Mucosa of rectum (tissue), 2 donors: Measurements from ENCODE around the gene RFTN2.
"Not testable (repeated sequence)": the region's sequence is repeated elsewhere in the genome, so short reads cannot be mapped to it uniquely, and the experiment has no call there.

ENCODE experiments used
- H3K27ac ChIP-seq, 2 donors: one replicate each; pipeline ENCODE4 v1.7.0; 2013; ENCODE audit warnings: inconsistent platforms in 2 of 2, low read depth in 2 of 2, low read length in 2 of 2
- H3K27me3 ChIP-seq, 2 donors: one replicate each; pipeline ENCODE4 v1.7.0; 2013; ENCODE audit warnings: low read length in 2 of 2; ENCODE audit not compliant: control insufficient read depth in 2 of 2, insufficient read depth in 2 of 2
- H3K36me3 ChIP-seq, 2 donors: one replicate each; pipeline ENCODE4 v1.7.0; 2013; ENCODE audit warnings: low read length in 2 of 2; ENCODE audit not compliant: control insufficient read depth in 2 of 2, insufficient read depth in 2 of 2
- H3K4me1 ChIP-seq, 2 donors: one replicate each; pipeline ENCODE4 v1.7.0; 2013; ENCODE audit warnings: low read length in 2 of 2, mild to moderate bottlenecking in 1 of 2; ENCODE audit not compliant: control insufficient read depth in 2 of 2, insufficient read depth in 2 of 2
- H3K4me3 ChIP-seq, 2 donors: one replicate each; pipeline ENCODE4 v1.7.0; 2013; ENCODE audit warnings: low read length in 2 of 2
- H3K9ac ChIP-seq, 2 donors: one replicate each; pipeline ENCODE4 v1.7.0; 2013; ENCODE audit warnings: low read length in 2 of 2, low read depth in 1 of 2, mild to moderate bottlenecking in 1 of 2
- H3K9me3 ChIP-seq, 2 donors: one replicate each; pipeline ENCODE4 v1.7.0; 2013; ENCODE audit warnings: low read length in 2 of 2; ENCODE audit not compliant: control insufficient read depth in 2 of 2
- donor health status: healthy.
- donor health status: Normal muscosa, but diverticular disease.

Gene RFTN2, protein sequence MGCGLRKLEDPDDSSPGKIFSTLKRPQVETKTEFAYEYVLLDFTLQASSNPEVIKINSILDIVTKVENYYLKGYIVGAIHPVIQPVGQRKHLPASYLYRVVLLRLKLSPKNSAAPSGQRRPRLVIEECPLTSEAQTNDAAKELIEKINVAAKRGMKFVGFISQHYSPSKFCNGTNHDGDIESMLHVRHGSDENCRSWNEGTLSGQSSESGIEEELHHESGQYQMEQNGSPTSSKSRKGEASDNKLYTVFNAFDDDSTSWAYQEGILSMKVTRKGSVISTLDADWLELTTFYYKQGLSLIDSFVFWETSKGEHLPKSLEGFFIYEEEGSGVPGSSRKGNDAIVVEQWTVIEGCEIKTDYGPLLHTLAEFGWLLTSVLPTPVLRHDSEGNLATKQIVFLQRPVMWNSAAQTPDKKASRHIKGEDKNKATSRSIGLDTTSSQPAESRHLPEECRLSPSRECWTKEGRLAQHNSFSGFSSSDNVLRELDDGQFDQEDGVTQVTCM

DNA sequence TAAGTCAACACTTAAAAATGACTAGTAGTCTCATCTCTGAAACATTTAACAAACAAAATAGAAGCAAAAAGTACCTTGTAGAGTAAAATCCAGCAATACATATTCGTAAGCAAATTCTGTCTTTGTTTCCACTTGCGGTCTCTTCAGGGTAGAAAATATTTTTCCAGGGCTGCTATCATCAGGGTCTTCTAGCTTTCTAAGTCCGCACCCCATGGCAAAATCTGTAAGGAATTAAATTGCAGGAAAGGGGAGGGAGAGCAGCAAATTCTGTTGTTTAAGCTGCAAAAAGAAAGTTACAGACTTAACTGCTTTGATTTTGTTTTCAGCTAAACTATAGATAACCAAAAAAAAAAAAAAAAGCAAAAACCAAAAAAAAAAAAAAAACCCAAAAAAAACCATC, at the start of gene RFTN2:
Gene RFTN2, minus strand, starts transcription at position 342 of the 400 bp plus-strand sequence. Its CDS starts 129 bp downstream, at position 213.
- Histone ChIP-seq H3K4me1 (no peaks in the 10 kb centered on the region), H3K27ac (peak within 1 kb of the TSS in 1 of 2 donors; percentile 13), H3K9me3 (no peaks in the 10 kb centered on the region), H3K36me3 (no peaks in the 10 kb centered on the region), H3K27me3 (no peaks in the 10 kb centered on the region), H3K9ac (peak within 1 kb of the TSS; percentile 19 to 27), H3K4me3 (peak within 1 kb of the TSS; percentile 53 to 63)

DNA sequence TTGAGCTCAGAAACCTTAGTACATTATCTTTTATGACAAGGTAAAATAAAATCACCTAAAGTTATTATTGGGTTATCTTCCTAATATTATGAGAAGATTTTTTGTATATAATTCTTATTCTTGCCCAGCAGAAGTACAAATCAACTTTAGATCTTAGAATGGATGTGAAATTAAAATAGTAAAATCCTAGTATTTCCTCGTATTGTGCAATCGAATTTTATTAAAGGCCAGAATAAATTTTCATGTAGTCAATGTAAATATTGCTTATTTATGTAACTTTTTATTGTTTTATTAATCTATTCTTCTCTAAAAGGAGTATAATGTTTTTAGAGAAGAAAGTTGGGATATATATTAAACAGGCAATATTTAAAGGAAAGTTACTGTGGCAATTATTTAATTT, 42.5 kb upstream of the RFTN2 start:
- no peaks in the 10 kb centered on the region for H3K27me3 ChIP-seq
- H3K9me3 ChIP-seq: no peaks in the 10 kb centered on the region
- no peaks in the 10 kb centered on the region for H3K4me1 ChIP-seq
- H3K36me3 ChIP-seq: peaks cover 0 to 3% of the 10 kb centered on the region in 2 donors
- H3K27ac ChIP-seq: no peak overlapping the region
- H3K4me3 ChIP-seq: no peak overlapping the region
- no peak overlapping the region for H3K9ac ChIP-seq

DNA sequence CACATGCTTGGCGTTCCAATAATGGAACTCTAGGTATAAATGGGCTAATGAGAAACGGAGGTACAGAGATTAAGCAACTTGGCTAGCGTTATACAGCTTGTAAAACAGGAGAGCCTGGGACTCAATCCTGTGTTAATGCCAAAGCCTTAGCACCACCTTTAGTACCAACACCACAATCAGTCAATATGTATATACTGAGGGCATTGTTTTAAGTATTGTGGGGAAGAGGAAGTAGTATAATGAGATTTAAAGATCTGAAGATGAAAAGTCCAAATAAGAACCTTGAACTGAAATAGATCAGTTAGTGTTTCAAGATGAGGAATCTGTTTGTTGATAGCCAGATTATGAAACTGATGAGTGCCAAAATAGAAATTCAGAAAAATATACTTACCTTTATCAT, 37.9 kb upstream of the RFTN2 start:
- no peaks in the 10 kb centered on the region for H3K9me3 ChIP-seq
- peaks cover 0 to 4% of the 10 kb centered on the region in 2 donors for H3K4me1 ChIP-seq
- H3K27ac ChIP-seq: no peak overlapping the region
- no peaks in the 10 kb centered on the region for H3K27me3 ChIP-seq
- no peak overlapping the region for H3K4me3 ChIP-seq
- no peak overlapping the region for H3K9ac ChIP-seq
- peaks cover 0 to 10% of the 10 kb centered on the region in 2 donors for H3K36me3 ChIP-seq

DNA sequence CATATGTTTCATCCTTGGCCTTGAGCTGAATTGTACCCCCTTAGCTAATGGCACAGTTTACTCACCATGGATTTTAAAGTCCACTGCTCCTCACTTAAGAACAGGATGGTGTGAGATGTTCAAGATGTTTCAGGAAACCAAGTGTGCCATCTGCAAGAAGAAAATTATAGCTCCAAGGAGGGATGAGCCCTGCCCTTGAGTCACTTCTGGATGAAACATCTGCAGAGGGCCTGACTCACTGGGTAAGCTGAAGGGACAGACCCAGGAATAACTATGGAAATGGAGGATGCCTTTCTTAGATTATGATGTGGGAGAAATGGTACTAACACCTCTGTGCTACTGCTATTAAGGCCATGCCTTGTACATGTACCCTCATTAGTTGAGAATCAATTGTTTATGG, 36.2 kb upstream of the RFTN2 start:
- Histone ChIP-seq H3K4me3 (no peak overlapping the region), H3K9me3 (no peaks in the 10 kb centered on the region), H3K36me3 (peaks cover 0 to 10% of the 10 kb centered on the region in 2 donors), H3K27me3 (no peaks in the 10 kb centered on the region), H3K4me1 (peaks cover 12 to 16% of the 10 kb centered on the region in 2 donors), H3K9ac (no peak overlapping the region), H3K27ac (no peak overlapping the region)

GRCh38 chr2:197710424-197711042, 35.1 kb upstream of the RFTN2 start:
- no peaks in the 10 kb centered on the region for H3K27me3 ChIP-seq
- no peak overlapping the region for H3K4me3 ChIP-seq
- no peak overlapping the region for H3K9ac ChIP-seq
- H3K4me1 ChIP-seq: peaks cover 19 to 24% of the 10 kb centered on the region in 2 donors
- H3K27ac ChIP-seq: no peak overlapping the region
- H3K9me3 ChIP-seq: no peaks in the 10 kb centered on the region
- H3K36me3 ChIP-seq: peaks cover 0 to 7% of the 10 kb centered on the region in 2 donors

DNA sequence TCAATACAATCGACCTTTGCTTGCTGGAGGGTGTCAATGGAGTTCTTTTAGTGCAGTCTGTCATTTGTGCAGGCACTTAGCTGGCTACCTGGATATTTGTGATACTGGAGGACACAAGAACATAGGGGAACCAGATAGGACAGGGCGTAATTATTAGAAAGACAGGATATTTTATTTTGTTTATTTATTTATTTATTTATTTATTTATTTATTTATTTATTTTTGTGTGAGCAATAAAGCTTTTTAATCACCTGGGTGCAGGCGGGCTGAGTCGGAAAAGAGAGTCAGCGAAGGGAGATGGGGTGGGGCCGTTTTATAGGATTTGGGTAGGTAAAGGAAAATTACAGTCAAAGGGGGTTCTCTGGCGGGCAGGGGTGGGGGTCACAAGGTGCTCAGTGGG, 33.8 kb upstream of the RFTN2 start:
- H3K9me3 ChIP-seq, H3K36me3 ChIP-seq, H3K9ac ChIP-seq, H3K27me3 ChIP-seq, H3K4me3 ChIP-seq, H3K27ac ChIP-seq: not testable (repeated sequence)
- peaks cover 19 to 26% of the 10 kb centered on the region in 2 donors for H3K4me1 ChIP-seq

DNA sequence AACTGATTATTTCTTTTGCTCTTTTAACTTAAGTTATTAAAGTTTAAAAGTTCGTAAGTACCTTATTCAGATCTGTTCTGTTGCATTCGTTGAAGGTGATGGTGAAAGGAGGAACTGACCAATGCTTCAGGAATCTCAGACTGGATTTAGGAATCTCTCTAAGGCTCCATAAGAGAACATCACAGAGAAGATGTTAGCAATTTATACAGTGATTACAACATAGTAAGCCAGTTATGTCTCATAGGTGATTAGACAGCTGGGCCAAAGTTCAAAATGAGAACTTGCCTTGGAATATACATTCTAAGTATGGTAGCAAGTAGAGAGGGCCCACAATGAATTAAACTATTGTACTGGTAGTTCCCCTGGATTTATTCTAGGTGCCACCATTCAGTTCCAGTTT, 32.9 kb upstream of the RFTN2 start:
- Histone ChIP-seq H3K9ac (no peak overlapping the region), H3K4me3 (no peak overlapping the region), H3K9me3 (no peaks in the 10 kb centered on the region), H3K36me3 (peaks cover 0 to 7% of the 10 kb centered on the region in 2 donors), H3K27ac (no peak overlapping the region), H3K4me1 (peaks cover 19 to 26% of the 10 kb centered on the region in 2 donors), H3K27me3 (no peaks in the 10 kb centered on the region)

- H3K27ac ChIP-seq: no peak overlapping the region
- H3K27me3 ChIP-seq: no peaks in the 10 kb centered on the region
- H3K9ac ChIP-seq: no peak overlapping the region
- H3K36me3 ChIP-seq: peaks cover 0 to 7% of the 10 kb centered on the region in 2 donors
- peak overlapping the region; percentile 37 to 92 for H3K4me3 ChIP-seq
- H3K9me3 ChIP-seq: no peaks in the 10 kb centered on the region
- peaks cover 19 to 26% of the 10 kb centered on the region in 2 donors for H3K4me1 ChIP-seq
Observed at GRCh38 chr2:197707316-197708213, 32.2 kb upstream of the RFTN2 start.

DNA sequence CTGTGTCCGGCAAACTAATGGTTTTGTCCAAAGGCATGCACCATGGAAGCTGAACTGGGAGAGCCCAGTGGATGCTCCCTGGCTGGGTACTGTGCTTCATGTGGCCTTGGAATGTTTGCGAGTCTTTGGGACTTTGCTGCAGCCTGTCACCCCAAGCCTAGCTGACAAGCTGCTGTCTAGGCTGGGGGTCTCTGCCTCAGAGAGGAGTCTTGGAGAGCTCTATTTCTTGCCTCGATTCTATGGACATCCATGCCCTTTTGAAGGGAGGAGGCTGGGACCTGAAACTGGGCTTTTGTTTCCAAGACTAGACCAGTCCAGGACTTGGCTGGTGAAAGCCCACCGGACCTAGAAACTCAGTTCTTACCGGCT, 31.4 kb upstream of the RFTN2 start:
- no peak overlapping the region for H3K27ac ChIP-seq
- H3K9ac ChIP-seq: peak overlapping the region; percentile 28 to 83
- H3K9me3 ChIP-seq: no peaks in the 10 kb centered on the region
- H3K4me1 ChIP-seq: peaks cover 19 to 26% of the 10 kb centered on the region in 2 donors
- H3K36me3 ChIP-seq: peaks cover 0 to 7% of the 10 kb centered on the region in 2 donors
- H3K4me3 ChIP-seq: peak overlapping the region; percentile 85 to 92
- H3K27me3 ChIP-seq: no peaks in the 10 kb centered on the region
